GM19372 (cell line): ENCODE results near the gene IBA57.
"Not testable (repeated sequence)": the region's sequence is repeated elsewhere in the genome, so short reads cannot be mapped to it uniquely, and the experiment has no call there.

Experiments used
- ATAC-seq: cut with Tn5 transposase; IDR thresholded peaks from one replicate; pipeline ENCODE4 v1.9.1; 2021; ENCODE audit warnings: mild to moderate bottlenecking, low read depth, moderate library complexity; ENCODE audit not compliant: unreplicated experiment

Gene IBA57

DNA sequence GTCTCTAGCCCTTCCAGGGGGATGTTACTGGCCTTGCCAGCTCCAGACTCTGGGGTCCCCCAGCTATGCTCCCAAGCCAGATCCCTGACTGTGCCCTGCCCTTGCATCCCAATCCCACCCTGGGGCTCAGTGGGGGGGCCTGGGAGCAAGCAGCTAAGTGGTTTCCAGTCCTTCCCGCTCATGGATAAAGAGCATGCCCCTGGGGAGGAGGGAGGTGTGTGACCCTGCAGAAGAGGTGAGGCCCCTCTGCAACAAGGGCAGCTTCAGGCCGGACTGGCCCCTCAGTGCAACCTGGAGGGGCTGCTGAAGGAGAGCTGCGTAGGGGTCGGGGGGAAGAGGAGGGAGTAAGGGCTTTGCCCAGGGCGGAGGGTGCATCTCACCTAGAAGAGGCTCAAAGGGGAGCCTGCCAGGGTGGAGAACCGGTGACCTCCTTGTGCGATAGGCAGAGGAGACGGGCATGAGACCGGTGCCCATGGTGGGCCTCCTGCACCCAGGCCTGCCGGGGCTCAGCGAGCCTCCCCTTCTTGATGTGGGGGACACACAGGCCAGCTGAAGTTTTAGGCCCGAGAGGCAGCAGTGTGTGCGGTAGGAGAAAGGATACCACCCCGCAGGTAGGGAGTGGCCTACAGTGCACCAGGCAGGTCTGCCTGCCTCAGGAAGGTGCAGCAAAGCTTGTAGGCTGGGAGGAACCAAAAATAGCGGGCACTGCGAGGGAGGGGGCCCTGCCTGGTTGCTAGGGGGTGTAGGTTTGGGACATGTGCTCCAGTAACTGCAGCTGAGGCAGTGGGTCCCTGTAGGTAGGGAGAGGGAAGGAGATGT is 45.3 kb downstream of the IBA57 start:
- ATAC-seq, result no peak

DNA sequence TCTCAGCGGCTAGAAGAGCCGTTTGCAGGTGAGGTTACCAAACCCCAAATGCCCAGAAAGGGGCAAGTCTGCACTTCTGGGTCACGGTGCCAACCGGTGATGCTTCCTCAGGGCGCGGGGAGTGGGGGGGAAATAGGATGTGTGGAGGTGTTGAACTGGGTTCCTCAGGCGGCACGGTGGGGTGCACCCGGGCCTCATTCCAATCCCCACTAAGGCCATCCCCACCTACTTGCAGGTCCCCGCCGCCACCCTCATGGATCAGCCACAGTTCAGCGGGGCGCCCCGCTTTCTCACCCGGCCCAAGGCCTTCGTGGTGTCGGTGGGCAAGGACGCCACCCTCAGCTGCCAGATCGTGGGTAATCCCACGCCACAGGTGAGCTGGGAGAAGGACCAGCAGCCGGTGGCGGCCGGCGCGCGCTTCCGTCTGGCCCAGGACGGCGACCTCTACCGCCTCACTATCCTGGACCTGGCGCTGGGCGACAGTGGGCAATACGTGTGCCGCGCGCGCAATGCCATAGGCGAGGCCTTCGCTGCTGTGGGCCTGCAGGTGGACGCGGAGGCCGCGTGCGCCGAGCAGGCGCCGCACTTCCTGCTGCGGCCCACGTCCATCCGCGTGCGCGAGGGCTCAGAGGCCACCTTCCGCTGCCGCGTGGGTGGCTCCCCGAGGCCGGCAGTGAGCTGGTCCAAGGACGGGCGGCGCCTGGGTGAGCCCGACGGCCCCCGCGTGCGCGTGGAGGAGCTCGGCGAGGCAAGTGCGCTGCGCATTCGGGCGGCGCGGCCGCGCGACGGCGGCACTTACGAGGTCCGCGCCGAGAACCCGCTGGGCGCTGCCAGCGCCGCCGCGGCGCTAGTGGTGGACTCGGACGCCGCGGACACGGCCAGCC is 46.2 kb downstream of the IBA57 start:
- ATAC-seq, result no peak

DNA sequence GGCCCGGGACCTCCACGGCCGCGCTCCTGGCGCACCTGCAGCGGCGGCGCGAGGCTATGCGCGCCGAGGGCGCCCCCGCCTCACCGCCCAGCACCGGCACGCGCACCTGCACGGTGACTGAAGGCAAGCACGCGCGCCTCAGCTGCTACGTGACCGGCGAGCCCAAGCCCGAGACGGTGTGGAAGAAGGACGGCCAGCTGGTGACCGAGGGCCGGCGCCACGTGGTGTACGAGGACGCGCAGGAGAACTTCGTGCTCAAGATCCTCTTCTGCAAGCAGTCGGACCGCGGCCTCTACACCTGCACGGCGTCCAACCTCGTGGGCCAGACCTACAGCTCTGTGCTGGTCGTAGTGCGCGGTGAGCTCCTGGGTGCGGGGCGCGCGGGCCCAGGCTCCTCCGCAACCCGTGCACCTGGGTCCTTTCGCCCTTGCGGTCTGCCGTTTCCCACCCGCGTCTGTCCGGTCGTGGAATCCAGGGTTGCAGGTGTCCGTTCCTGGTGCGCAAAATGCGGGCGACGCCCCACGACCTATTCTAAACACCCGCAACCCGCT is 46.9 kb downstream of the IBA57 start:
- no peak for ATAC-seq

DNA sequence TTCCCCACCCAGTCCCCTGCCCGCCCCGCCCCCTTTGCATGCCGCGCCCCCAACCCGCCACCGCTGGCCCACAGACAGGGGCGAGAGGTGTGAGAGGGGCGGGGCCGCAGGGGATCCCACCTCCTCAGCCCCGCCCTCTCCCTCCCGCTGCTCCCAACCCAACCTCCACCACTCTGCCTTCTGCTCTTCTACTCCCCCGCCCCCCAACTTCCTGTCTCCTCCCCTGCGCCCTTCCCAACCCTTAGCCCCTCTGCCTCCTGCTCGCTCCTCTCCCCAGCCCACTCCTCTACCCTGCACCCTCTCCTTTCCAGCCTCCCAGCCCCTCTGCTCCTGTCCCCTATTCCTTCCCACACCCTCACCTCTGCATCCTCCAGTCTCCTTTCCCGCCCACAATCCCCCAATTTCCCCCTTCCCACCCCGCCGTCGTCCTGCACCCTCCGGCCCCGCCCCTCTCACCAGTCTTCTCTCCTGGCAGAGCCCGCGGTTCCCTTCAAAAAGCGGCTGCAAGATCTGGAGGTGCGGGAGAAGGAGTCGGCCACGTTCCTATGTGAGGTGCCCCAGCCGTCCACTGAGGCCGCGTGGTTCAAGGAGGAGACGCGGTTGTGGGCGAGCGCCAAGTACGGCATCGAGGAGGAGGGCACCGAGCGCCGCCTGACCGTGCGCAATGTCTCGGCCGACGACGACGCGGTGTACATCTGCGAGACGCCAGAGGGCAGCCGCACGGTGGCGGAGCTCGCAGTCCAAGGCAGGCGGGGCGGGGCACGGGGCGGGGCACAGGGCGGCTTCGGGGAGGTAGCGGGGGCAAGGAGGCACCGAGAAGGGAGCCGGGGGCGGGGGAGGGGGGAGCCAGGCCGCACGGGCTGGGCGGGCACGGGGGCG is 47.6 kb downstream of the IBA57 start:
- peak; percentile 97 for ATAC-seq

DNA sequence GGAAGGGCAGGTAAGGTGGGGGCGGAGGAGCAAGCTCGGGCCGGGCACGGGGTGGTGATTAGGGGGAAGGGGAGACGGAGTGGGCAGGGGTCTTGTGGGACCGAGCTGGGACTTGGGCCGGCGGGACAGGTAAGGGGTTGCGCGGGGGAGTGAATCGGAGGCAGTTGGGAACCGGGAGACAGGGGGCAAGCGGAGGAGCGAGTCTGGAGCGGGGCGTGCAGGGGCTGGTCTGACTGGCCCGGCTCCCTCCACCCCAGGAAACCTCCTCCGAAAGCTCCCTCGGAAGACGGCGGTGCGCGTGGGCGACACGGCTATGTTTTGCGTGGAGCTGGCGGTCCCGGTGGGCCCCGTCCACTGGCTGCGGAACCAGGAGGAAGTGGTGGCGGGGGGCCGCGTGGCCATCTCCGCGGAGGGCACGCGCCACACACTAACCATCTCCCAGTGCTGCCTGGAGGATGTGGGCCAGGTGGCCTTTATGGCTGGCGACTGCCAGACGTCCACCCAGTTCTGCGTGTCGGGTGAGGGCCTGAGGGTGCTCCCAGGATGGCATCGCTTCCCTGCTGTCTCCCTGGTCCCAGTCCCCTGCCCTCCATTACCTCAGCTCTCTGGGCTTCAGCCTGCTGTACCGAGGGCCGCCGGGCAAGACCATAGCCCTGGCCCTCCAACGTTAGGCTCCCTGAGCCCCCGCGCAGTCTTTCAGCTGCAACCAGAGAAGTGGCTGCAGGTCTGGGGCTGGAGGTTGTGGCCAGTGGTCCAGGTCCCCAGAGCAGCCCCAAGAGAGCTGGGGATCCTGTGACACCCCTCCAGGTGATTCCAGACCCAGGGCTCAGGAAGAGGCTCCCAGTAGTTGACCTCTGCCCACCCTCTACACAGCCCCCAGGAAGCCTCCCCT is 48.6 kb downstream of the IBA57 start:
- ATAC-seq, result no peak

DNA sequence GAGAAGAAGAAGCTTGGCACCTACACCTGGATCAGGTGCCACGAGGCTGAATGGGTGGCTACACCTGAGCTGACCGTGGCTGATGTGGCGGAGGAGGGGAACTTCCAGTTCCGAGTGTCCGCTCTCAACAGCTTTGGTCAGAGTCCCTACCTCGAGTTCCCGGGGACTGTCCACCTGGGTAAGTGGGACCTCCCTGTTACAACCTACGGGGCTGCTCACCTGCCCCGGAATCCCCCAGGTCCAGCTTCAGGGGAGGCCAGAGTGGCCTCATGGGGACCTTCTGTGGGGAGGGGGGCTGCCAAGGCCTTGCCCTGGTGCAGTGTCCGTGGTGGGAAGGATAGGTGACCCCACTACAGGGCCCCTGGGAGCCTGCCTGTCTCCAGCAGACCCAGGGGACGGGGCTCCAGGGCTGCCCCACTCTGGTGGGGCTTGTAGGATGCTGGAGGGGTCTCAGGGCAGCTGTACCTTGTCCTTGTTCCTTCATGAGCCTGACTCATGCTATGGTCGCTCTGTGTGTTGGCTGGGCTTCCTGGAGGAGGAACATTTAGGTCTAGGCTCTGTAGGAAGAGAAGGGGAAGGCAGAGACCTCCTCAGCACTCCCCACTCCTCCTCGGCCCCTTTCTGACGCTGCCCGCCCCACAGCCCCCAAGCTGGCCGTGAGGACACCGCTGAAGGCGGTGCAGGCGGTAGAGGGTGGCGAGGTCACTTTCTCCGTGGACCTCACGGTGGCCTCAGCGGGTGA is 49.5 kb downstream of the IBA57 start:
- ATAC-seq, result no peak

DNA sequence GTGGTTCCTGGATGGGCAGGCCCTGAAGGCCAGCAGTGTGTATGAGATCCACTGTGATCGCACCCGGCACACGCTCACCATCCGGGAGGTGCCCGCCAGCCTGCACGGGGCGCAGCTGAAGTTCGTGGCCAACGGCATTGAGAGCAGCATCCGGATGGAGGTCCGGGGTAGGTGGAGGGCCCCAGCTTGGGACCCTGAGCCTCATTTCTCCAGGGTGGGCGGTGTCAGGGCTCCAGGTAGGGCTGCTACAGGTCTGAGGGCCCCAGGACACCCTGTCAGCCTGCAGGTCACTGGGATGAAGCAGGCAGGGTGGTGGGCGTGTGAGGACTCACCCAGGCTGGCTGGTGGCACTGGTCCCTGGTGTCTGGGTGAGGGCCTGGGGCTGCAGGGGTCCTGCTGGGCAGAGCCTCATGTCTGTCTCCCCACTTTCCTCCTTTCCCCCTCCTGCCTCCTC is 50.1 kb downstream of the IBA57 start:
- ATAC-seq, result no peak

DNA sequence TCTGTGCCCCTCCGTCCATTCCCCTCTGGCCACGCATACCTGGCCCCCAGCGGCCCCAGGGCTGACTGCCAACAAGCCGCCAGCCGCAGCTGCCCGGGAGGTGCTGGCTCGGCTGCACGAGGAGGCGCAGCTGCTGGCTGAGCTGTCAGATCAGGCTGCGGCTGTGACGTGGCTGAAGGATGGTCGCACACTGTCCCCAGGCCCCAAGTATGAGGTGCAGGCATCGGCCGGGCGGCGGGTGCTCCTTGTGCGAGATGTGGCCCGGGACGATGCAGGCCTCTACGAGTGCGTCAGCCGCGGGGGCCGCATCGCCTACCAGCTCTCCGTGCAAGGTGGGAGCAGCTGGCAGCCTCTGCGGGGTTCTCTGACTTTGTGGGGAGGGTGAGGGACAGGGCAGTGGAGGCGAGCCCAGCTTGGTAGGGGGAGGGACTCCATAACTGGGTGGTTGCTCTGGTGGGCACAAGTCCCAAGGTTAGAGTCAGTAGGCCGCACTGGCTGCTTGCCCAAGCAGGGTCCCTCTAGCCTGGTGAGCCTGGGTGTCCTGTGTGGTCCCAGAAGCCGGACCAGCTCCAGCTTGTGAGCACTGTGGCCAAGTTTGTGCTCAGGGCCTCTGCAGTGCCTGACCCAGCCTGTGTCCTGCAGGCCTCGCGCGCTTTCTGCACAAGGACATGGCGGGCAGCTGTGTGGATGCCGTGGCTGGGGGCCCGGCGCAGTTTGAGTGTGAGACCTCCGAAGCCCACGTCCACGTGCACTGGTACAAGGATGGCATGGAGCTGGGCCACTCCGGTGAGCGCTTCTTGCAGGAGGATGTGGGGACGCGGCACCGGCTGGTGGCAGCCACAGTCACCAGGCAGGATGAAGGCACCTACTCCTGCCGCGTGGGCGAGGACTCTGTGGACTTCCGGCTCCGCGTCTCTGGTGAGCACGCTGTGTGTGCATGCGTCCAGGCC is 51.0 kb downstream of the IBA57 start:
- ATAC-seq, result no peak

DNA sequence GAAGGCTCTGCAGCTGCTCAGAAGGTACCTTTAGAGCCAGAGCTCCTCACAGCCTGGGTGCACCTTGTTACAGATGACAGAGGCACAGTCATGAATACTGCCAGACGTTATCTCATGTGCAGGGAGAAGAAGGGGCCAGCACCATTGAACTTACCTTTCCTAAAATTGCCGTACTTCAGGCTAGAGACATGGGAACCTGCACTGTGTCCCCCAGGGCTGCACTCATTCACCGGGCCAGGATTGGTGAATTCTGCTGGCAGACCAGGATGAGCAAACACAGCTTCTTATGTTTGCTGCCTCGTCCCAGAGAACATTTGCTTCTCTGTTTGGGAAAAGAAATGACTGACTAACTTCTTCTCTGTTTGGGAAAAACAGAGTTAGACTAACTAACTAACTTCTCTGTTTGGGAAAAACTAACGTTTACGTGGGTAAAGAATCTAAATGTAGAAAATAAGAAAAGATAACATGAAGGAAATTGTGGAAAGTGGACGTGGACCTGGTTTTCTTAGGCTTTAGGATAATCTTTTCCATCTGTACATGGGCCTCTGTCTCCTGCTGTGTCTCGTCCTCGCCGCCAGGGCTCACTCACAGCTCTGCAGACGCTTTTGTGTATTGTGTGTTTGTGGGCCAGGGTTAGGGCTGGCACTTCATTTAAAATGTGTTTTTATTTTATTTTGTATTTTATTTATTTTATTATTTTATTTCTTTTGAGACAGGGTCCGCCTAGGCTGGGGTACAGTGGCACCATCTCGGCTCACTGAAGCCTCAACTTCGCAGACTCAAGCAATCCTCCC is 52.1 kb downstream of the IBA57 start:
- no peak for ATAC-seq

DNA sequence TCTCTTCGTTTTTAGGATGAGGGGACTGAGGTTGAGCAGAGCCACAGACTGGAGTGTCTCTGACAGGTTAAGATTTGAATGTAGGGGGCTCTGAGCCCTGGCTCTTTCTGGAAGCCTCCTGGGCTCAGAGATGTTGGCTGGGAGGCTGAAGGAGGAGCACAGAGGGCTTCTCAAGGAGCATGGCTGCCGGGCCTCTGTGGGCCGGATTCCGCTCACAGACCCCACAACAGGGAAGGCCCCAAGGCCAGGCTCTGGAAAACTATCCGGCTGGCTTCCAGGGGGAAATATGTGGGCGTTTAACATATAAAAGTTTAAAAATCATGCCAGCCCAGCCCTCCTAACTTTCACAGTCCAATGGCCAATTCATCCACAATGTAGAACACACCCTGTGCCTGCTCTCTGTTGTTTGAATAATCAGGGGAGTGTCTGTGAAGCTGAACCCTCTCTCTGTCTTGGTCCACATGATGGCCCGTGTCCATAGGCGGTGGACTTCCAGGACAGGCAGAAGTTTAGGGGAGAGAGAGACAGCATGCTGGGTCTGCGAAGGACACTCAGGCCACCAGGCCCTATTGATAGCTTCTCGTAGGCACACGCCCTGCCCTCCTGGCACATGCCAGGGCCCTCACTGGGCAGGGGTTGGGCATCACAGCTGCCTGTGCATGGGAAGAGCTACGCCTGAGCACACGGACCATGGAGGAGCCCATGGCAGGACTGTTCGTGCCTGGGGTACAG is 53.1 kb downstream of the IBA57 start:
- ATAC-seq, result no peak

DNA sequence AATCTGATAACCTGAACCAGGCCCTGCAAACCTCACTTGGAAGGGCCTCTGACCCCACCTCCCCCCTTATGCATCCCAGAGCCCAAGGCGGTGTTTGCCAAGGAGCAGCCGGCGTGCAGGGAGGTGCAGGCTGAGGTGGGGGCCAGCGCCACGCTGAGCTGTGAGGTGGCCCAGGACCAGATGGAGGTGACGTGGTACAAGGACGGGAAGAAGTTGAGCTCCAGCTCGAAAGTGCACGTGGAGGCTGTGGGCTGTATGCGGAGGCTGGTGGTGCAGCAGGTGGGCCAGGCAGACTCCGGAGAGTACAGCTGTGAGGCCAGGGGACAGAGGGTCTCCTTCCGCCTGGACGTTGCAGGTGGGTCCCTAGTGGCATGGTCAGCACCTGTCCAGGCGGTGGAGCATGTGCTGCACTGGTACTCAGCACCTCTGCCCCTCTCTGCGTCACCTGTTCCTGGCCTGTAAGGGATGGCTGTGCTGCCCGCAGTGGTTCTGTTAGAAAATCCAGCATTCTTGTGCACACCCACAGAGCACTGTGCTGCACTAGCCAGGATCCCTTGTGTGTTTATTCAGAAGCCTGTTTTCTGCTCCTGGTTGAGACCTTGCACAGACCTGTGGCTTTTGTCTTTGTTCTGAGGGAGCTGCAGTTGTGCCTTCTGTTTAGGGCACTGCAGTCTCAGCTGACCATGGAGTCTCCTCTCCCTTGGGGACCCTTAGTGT is 53.8 kb downstream of the IBA57 start:
- no peak for ATAC-seq

DNA sequence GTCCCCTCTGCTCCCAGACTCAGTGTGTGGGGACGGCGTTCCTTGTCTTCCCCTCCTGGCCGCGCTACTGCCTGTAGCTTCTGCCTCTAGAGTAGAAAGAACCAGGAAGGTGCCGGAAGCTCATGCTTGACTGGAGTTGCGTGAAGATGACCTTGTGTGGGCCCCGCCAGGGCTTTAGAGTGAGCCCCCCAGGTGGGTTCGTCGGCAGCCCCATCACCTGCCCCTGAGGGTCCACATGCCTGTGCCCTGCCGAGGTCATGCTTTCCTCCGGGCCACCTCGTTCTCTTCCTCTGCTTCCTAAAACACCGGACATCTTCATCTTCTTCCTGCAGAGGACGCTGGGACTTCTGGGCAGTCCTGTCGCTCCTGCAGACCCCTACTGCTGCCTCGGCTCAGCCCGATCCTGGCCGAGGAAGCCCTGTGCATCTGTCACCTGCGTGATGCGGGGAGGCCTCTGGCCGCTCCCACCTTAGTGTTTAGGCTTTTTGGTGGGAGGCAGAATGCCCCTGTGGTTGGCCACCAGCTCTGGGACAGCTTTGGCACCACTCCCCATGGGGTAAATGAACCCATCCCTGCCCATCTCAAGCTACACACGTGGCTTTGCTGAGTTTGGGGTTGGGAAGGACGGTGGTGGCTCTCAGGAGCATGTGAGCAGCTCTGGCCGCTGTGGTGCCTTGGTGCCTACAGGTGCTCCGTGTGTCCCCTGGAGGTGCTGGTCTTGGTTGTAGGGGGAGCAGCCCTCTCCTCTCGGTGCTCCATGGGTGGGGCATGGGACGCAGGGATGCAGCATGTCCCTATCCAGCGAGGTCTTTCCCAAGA is 54.6 kb downstream of the IBA57 start:
- no peak for ATAC-seq

DNA sequence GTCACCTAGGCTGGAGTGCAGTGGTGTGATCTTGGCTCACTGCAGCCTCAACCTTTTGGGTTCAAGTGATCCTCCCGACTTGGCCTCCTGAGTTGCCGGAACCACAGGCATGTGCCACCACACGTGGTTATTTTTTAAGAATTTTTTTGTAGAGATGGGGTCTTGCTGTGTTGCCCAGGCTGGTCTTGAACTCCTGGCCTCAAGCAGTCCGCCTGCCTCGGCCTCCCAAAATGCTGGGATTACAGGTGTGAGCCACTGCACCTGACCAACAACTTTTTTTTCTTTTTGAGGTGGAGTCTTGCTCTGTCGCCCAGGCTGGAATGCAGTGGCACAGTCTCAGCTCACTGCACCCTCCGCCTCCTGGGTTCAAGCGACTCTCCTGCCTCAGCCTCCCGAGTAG is 55.5 kb downstream of the IBA57 start:
- ATAC-seq, result not testable (repeated sequence)

DNA sequence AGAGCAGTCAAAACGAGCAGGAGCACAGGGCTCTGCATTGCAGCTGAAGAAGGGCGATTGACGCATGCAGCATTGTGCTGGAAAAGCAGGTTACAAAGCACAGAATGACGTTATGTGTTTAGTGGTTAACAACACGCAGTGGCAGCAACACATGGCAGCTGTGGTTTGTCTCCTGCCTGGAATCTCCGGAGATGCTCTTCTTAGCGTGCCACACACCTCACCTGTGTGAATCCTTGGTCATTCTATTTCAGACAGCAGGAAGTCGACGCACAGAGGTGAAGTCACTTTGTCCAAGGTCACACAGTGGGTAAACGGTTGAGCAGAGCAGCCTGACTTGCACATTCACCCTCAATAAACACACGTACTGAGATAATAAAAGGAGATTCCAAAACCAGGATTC is 56.9 kb downstream of the IBA57 start:
- ATAC-seq, result no peak
